Mammary epithelial cell (primary cell): ENCODE results near the gene TULP1.

Source experiments
- EZH2 ChIP-seq: IDR thresholded peaks from 2 replicates; pipeline ENCODE4 v1.6.1; 2012; ENCODE audit warnings: low read length, inconsistent platforms, borderline replicate concordance
- TF ChIP-seq, protein P1 (sequence below), 2 donors: IDR thresholded peaks in 1 of 2; conservative IDR thresholded peaks in 1 of 2; 2 replicates each; pipeline ENCODE4 v1.5.1; 2011 to 2012; ENCODE audit warnings: inconsistent platforms in 2 of 2, low read length in 2 of 2, mild to moderate bottlenecking in 2 of 2, control low read depth in 1 of 2, low read depth in 1 of 2; ENCODE audit not compliant: insufficient read depth in 1 of 2; ENCODE audit errors: extremely low read depth in 1 of 2

- TF ChIP-seq, protein P1, sequence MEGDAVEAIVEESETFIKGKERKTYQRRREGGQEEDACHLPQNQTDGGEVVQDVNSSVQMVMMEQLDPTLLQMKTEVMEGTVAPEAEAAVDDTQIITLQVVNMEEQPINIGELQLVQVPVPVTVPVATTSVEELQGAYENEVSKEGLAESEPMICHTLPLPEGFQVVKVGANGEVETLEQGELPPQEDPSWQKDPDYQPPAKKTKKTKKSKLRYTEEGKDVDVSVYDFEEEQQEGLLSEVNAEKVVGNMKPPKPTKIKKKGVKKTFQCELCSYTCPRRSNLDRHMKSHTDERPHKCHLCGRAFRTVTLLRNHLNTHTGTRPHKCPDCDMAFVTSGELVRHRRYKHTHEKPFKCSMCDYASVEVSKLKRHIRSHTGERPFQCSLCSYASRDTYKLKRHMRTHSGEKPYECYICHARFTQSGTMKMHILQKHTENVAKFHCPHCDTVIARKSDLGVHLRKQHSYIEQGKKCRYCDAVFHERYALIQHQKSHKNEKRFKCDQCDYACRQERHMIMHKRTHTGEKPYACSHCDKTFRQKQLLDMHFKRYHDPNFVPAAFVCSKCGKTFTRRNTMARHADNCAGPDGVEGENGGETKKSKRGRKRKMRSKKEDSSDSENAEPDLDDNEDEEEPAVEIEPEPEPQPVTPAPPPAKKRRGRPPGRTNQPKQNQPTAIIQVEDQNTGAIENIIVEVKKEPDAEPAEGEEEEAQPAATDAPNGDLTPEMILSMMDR (conservative IDR thresholded peaks at IDR 0.05 in 1 of 2, IDR thresholded peaks at IDR 0.05 in 1 of 2; ENCODE audit: extremely low read depth in 1 of 2, insufficient read depth in 1 of 2, low read depth in 1 of 2, low read length in 2 of 2) = no peak
- TF ChIP-seq EZH2 = no peak
Observed at GRCh38 chr6:35448191-35448590, 64.5 kb downstream of the TULP1 start.
